GM21360 (cell line): ENCODE data around the gene STON2.
A peak's percentile ranks its signal among the peaks of the same experiment; 100 is the strongest.
"Not testable (repeated sequence)": the region's sequence is repeated elsewhere in the genome, so short reads cannot be mapped to it uniquely, and the experiment has no call there.

ENCODE experiments used
- ATAC-seq: cut with Tn5 transposase; IDR thresholded peaks from one replicate; pipeline ENCODE4 v1.9.1; 2021; ENCODE audit warnings: mild to moderate bottlenecking, moderate library complexity; ENCODE audit not compliant: unreplicated experiment

Gene STON2

DNA sequence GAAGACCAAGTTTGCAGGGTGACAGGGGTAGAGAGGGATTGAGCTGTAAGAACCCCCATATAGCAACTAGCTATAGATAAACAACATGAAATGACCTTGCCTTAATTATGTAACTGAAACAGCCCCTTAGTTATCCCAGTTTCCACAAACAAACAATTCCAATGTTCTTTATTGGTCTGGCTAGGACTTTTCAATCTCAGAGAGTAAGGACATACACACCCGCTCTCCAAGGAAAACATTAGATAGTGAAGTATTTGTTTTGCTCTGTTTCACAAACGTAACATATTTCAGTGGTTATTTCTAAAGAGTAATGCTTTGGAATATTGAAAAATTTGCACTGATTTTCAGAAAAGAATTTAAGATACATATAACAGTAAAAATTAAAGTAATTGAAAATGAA lies 127.8 kb downstream of the STON2 start:
- ATAC-seq = no peak

DNA sequence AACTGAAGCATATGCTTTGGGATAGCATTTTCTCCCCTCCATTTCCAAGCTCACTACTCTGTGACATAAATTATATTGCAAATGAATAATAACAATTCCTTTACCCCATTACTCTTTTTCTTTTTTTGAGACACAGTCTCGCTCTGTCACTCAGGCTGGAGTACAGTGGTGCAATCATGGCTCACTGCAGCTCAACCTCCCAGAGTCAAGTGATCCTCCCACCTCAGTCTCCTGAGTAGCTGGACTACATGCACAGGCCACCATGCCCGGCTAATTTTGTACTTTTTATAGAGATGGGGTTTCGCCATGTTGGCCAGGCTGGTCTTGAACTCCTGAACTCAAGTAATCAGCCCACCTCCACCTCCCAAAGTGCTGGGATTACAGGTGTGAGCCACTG lies 130.1 kb downstream of the STON2 start:
- ATAC-seq = no peak

DNA sequence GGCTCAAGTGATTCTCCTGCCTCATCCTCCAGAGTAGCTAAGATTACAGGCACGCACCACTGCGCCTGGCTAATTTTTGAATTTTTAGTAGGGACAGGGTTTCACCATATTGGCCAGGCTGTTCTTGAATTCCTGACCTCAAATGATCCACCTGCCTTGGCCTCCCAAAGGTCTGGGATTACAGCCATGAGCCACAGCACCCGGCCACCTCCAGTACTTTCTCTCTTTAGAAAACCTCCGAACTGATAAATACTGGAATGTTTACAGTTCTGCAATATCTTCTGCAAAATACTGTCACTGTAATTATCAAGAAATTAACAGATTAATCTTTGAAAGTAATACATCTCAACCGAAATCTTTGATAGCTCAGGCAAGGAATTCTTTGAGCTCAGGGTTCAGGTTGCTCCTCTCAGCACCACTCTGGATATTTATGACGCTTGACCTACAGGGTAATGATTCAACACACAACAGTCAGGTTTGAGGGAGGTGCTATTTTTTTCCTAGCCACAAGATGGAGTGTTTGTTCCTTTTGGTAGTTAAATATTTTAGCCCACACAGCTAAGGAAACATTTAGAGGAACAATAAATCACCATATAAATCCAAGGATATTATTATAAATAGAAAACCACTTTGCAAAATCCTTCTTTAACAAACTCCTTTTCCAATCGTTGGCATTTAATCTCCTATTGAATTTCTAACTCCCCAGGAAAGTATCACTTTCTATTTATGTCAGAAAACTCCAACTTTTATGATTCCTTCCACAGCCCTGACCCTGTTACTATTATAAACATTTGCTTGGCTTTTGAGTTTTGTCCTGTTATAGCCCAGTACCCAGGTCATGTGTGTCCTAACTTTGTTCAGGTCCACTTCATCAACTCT lies 130.8 kb downstream of the STON2 start:
- peak; percentile 71 for ATAC-seq

DNA sequence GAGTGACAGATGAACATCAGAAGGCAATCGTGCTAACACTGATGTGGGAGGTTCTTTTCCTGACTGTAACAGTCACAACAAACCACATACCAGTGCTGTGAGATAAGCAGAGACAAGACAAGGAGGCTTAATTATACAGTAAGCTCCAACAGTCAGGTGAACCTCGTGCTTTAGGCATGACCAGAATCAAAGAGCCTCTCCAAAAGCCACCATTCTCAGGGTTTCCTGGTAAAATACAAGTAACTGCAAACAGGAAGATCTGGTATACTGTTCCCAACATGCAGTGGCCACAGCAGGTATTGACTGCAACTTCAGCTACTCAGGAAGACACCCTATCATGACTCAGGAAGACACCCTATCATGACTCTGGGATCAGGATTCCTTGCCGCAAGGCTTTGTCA lies 132.1 kb downstream of the STON2 start:
- no peak for ATAC-seq

DNA sequence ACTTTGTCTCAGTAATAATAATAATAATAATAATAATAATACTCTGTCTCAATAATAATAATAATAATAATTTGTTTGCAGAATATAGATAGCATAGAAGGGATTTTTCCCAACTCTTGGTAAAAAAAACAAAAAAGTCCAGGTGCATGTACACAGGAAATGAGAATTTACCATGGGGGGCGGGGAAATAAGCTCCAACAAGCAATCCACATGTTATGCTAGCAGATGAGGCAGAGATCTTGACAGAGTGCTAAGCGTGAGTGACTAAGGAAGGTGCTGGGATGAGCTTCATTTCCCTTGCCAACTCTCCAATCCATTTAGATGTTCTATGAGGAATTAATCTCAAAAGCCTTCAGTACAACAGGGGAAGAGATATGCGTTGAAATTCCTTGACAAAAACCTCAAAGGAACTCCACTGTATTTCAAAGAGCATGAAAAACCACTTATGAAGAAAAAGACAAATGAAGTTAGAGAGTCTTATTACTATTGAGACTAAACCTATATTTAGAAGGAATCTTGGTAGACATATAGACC lies 134.4 kb downstream of the STON2 start:
- ATAC-seq = no peak

DNA sequence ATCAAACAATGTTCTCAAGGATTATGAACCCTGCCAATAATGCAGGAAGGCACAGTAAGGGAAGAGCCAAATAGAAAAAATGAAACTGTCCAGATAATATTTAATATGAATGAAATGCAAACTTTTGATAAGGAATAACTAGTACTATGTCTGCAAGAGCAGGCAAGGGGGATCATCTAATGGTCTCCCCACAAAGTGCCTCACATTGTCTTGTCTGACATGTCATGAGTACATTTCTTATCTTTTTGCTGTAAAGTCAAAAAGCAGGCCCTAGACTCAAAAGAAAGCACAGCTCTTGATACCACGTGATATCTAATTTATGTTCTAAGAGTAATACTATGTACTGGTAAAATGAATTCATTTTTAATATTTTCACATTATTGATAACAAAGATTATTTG lies 135.5 kb downstream of the STON2 start:
- no peak for ATAC-seq

DNA sequence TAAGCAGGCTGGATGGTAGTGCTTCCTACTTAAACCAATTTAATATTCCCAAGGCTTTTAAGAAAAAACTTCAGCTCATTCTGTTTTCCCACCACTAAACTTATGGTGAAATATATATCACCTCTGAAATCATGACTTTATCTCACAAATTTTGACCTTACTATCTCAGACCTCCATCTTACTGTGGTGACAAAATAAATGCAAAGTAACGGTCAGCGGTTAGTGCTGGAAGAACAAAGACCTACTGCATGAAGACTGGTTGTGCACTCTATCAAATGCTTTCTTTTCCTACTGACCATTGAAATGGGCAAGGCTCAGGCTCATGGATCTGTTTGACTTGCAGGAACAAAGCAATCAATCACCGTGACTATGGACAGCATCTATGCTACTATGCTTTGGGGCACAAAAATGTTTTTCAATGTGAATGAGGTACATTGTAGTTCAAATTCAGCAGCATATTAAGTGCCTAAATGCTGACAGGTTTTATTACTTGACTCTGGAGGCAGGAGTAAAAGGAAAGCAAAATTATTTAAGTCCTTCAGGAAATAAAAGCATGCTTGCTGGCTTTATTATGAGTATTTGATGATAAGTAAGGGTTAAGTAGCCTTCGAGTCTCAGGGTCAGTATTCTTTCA lies 136.2 kb downstream of the STON2 start:
- ATAC-seq = no peak

DNA sequence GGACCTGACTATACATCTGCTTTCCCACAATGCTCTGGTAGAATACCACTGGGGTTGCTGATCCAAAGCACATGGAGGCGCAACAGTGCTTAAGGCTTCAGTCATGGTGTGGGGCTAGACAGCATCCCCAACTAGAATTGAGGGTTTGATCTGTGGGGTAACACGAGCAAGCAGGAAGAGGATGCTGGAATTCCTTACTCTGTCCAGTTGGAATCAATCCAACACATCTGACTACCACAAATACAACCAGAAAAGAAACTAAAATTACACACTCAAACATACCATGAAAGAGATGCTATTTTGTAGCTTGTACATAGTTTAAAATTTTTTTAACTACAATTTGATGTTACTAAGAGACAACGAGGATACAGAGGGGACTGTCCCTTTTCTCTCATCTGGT lies 138.9 kb downstream of the STON2 start:
- no peak for ATAC-seq

DNA sequence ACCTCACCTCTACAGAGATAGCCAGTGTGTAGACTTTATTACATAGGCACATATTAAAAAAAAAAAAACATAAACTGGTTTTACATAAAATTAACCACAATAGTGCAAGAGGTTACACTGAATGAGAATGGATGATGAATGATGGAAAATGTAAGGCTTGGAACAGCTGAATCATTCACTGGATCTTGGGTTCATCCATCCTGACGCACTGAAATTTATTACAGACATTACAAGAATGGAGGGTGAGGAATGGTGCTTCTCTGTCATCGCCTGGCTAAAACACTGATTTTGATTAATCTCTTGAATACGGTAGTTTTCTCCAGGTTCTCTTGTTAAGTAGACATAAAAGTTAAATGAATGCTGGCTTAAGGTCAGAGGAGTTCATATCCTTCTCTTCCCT lies 139.4 kb downstream of the STON2 start:
- no peak for ATAC-seq

DNA sequence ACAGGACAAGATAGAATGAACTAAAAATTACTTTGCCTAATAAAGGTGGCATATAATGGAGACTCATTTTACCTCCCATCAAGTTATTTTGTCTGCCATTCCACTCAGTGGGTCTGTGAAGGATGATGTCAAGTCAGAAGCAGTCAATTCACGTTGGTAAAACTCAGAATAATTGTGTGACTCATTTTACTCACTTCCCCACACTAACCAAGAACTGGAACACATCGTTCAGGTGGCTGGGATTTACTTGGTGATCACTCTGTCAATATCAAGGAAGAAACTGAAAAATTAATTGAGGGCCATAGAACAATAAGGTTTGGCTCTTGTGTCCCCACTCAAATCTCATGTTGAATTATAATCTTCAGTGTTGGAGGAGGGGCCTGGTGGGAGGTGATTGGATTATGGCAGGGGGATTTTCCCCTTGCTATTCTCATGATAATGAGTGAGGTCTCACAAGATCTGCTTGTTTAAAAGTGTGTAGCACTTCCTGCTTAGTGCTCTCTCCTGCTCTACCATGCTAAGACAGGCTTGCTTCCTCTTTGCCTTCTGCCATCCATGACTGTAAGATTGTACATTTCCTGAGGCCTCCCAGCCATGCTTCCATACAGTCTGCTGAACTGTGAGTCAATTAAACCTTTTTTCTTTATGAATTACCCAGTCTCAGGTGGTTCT lies 143.7 kb downstream of the STON2 start:
- peak; percentile 75 for ATAC-seq

DNA sequence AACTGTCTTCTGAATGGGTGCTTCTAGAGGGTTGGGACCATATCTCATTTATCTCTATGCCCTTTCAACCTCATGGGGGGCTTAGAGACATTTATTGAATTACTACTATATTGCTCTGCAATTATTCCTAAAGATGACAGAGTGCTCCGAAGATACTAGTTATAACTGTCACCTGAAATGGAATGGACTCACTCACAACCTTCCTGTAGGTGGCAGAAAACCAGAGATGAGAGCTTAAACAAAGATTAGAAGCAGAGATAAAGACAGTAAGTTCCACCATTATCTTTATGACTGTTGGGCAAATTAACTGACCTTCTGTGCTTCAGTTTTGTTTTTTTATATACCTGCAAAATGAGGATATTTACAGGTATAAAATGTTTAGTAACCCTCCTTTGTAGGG lies 147.8 kb downstream of the STON2 start:
- no peak for ATAC-seq

DNA sequence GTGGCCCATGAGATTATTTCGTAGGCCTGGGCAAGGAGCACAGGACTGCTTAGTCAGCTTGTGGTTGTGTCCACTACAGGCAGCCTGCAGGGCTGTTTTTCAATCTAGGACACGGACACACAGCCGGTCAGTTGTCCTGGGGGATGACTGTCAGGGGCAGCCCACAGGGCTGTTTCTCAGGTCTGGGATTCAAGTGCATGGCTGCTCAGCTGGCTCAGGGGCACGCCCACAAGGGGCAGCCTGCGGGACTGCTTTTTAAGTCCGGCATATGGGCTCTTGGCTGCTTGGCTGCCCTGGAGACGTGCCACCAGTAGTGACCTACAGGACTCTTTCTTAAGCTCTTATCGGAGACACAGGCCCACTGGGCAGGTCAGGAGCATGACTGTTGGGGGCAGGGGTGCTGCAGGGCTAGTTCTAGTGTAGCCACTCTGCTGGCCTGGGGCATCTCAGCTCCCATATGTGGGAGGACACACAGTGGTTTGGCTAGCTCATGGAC lies 152.8 kb downstream of the STON2 start:
- ATAC-seq = no peak

DNA sequence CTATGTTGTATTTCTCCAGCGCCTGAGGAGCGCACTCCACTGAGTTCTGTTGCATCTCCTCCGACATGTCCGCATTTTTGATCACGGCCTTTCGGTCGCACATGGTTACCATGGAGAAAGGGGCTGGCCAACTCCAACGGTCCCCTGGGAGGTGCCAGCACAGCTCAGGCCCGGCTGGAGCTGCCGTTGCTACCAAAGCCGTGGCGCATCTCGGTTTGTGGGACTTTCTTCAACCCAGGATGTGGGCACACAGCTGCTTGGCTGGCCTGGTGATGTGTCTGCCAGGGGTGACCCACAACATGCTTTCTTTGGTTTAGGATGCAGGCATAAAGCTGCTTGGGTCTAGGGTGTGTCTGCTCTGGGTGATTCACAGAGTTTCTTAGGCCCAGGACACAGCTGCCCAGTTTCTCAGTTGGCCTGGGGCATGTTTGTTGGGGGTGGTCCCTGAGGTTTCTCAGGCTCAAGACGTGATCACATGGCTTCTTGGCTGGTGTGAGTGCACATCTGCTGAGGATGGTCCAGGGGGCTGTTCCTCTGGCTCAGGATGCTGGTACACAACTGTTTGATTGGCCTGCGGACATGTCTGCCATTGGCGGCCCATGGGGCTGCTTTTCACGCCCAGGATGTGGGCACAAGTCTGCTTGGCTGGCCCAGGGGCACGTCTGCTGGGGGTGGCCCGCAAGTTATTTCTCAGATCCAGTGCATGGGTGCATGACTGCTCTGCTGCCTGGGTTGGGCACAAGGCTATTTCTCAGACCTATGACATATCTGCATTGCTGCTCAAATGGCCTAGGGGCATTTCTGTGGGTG lies 153.5 kb downstream of the STON2 start:
- no peak for ATAC-seq

DNA sequence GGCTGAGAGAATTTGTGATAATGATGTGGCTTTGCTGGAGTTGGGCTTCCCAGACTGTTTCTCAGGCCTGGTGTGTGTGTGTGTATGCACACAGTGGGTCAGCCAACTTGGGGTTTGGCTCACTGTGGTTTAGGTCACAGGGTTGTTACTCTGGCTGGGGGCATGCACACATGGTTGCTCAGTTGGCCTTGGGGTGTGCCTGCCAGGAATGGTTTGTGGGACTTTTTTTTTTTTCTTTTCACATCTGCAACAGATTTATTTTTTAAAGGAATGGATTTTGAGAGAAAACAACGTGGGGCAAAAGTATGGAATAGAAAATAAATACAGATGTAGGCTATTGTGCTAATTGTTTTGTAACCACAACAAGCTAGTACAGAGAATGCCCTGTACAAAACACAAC lies 154.4 kb downstream of the STON2 start:
- ATAC-seq = no peak

DNA sequence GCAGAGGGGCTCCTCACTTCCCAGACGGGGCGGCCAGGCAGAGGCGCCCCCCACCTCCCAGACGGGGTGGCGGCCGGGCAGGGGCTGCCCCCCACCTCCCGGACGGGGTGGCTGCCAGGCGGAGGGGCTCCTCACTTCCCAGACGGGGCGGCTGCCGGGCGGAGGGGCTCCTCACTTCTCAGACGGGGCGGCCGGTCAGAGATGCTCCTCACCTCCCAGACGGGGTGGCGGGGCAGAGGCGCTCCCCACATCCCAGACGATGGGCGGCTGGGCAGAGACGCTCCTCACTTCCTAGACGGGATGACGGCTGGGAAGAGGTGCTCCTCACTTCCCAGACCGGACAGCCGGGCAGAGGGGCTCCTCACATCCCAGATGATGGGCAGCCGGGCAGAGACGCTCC lies 155.7 kb downstream of the STON2 start:
- not testable (repeated sequence) for ATAC-seq

DNA sequence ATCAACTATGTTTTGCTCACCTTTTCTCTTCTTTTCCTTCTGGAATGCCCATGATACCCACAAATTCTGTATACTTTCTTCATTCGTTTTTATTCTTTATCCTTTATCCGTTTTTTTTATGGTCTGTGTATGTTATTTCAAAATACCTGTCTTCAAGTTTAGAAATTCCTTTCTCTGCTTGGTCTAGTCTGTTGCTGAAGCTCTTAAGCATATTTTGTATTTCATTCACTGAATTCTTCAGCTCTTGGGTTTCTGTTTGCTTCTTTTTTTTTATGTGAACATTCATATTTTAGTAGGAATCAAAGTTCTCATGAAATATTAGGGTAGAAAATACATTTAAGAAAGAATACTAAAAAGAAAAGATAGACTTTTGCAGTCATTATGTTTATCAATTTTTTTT lies 156.6 kb downstream of the STON2 start:
- ATAC-seq = no peak

DNA sequence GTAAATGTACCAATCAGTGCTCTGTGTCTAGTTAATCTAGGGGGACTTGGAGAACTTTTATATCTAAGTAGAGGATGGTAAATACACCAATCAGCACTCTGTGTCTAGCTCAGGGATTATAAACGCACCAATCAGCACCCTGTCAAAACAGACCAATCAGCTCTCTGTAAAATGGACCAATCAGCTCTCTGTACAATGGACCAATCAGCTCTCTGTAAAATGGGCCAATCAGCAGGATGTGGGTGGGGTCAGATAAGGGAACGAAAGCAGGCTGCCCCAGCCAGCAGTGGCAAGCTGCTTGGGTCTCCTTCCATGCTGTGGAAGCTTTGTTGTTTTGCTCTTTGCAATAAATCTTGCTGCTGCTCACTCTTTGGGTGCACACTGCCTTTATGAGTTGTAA lies 163.3 kb downstream of the STON2 start:
- ATAC-seq = not testable (repeated sequence)

DNA sequence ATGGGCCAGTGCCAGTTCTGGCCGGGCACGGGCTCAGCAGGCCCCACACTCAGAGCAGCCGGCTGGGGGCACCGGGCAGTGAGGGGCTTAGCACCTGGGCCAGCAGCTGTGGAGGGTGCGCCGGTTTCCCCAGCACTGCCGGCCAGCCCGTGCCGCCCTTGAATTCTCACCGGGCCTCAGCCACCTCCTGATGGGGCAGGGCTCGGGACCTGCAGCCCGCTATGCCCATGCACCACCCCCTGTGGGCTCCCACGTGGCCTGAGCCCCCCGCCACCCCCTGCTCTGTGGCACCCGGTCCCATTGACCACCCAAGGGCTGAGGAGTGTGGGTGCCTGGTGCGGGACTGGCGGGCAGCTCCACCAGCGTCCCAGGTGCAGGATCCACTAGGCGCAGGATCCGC lies 164.0 kb downstream of the STON2 start:
- no peak for ATAC-seq

DNA sequence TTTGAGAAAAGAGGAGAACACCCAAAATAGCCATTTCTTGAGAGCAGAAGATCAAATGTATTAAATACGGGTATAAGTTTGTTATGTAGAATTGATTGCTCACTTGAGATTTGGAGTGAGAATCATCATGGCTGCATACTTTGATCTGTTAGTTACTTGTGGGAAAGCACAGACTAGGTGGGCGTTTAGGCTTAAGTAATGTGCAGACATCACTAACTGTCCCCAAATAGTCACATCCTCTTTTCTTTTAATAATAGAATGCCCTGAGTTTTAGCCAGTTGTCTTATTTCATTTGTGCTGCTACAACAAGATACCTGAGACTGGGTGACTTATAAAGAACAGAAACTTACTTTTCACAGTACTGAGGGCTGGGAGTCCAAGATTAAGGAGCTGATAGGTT lies 165.0 kb downstream of the STON2 start:
- ATAC-seq = peak; percentile 86

DNA sequence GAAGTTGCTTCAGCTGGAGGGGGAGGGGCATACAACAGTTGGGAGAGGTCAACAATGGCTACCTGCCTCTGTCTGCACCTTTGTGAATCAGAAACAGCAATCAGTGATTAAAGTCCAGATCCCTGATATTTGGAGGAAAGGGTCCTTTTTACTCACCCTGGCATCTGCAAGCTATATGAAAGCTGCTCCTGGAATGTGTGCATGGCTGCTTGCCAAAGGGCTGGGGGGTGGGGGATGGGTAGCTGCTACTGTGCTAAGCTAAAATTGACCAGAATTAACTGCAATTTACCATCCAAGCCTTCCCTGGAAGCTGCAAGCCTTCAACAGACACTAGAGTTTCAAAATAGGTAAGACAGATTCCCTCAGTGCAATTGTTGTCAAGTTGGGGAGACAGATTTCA lies 165.8 kb downstream of the STON2 start:
- ATAC-seq = no peak

DNA sequence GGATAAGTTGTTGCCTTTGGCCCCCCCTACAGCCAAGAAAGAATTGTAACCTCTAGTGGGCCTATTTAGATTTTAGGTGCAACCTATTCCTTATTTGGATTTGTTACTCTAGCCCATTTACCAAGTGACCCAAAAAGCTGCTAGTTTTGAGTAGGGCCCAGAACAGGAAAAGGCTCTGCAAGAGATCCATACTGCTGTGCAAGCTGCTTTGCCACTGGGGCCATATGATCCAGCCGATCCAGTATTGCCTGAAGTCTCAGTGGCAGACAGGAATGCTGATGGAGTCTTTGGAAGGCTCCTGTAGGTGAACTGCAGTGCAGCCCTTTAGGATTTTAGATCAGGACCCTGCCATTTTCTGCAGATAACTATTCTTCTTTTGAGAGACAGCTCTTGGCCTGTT lies 166.5 kb downstream of the STON2 start:
- ATAC-seq = no peak
